ENCODE measurements around the gene ADAMTS7.
"Not testable (repeated sequence)": the region's sequence is repeated elsewhere in the genome, so short reads cannot be mapped to it uniquely, and the experiment has no call there.

GRCh38 chr15:78777953-78778345 is 33.3 kb downstream of the ADAMTS7 start:
- TF ChIP-seq EZH2 (IDR thresholded peaks at IDR 0.05; ENCODE audit: low read length, unreplicated experiment); CTCF (conservative IDR thresholded peaks at IDR 0.05; ENCODE audit: low read depth, low read length): not testable (repeated sequence)

Data from PC-3 (cell line).